CD4-positive, CD25-positive, alpha-beta regulatory T cell (primary cell): ENCODE data around the gene RTP3. TPM values are rescaled to one million over a fixed set of nuclear protein-coding genes. Genes with fewer than 3 reads are reported as not detected.
A peak's percentile ranks its signal among the peaks of the same experiment; 100 is the strongest.
"Not testable (repeated sequence)": the region's sequence is repeated elsewhere in the genome, so short reads cannot be mapped to it uniquely, and the experiment has no call there.

Experiments
- ATAC-seq, 2 donors: fragments of 150-1000 bp; cut with Tn5 transposase; one replicate each; pipeline ENCODE4 v1.10.0; 2021; ENCODE audit warnings: low read depth in 2 of 2, moderate number of reproducible peaks in 2 of 2, moderate library complexity in 1 of 2
- DNase-seq, 3 donors: peaks; one replicate each; pipeline versions ENCODE4 v3.0.0 to v3.0.0-alpha.2; 2012 to 2022; ENCODE audit warnings: mixed read lengths in 1 of 3
- H3K27ac ChIP-seq: one replicate; pipeline ENCODE4 v1.7.0; 2013; ENCODE audit warnings: mild to moderate bottlenecking, low read length; ENCODE audit not compliant: insufficient read depth, poor library complexity, severe bottlenecking
- H3K27me3 ChIP-seq: one replicate; pipeline ENCODE4 v1.7.0; 2013; ENCODE audit warnings: low read length; ENCODE audit not compliant: control insufficient read depth, insufficient read depth
- H3K36me3 ChIP-seq: one replicate; pipeline ENCODE4 v1.7.0; 2013; ENCODE audit warnings: mild to moderate bottlenecking, low read length, moderate library complexity; ENCODE audit not compliant: control insufficient read depth, insufficient read depth
- H3K4me1 ChIP-seq: 2 replicates; pipeline ENCODE4 v1.7.0; 2013; ENCODE audit warnings: mild to moderate bottlenecking, low read length; ENCODE audit not compliant: insufficient read depth, control insufficient read depth, poor library complexity, severe bottlenecking
- H3K4me3 ChIP-seq: one replicate; pipeline ENCODE4 v1.7.0; 2013; ENCODE audit warnings: low read depth, mild to moderate bottlenecking, low read length, moderate library complexity
- H3K9me3 ChIP-seq, 2 experiments: 1 replicate in 1 of 2; 2 replicates in 1 of 2; pipeline ENCODE4 v1.7.0; 2013; ENCODE audit warnings: low read length in 2 of 2, mild to moderate bottlenecking in 1 of 2, moderate library complexity in 1 of 2; ENCODE audit not compliant: control insufficient read depth in 2 of 2
- H3K27ac Mint-ChIP-seq, 3 donors: one replicate each; pipeline ENCODE4 v1.8.0; 2020 to 2022; ENCODE audit warnings: mild to moderate bottlenecking in 3 of 3, mixed read lengths in 3 of 3, moderate library complexity in 2 of 3
- H3K27me3 Mint-ChIP-seq: one replicate; pipeline ENCODE4 v1.8.0; 2022; ENCODE audit warnings: mild to moderate bottlenecking, mixed read lengths
- H3K36me3 Mint-ChIP-seq: one replicate; pipeline ENCODE4 v1.8.0; 2020; ENCODE audit warnings: mixed read lengths
- H3K4me1 Mint-ChIP-seq, 4 donors: one replicate each; pipeline ENCODE4 v1.8.0; 2020 to 2022; ENCODE audit warnings: mixed read lengths in 4 of 4, mild to moderate bottlenecking in 1 of 4
- H3K4me3 Mint-ChIP-seq, 4 donors: one replicate each; pipeline ENCODE4 v1.8.0; 2020 to 2022; ENCODE audit warnings: mild to moderate bottlenecking in 4 of 4, mixed read lengths in 4 of 4, moderate library complexity in 3 of 4
- H3K9me3 Mint-ChIP-seq, 7 donors: one replicate each; pipeline ENCODE4 v1.8.0; 2020 to 2022; ENCODE audit warnings: mixed read lengths in 7 of 7, mild to moderate bottlenecking in 3 of 7, moderate library complexity in 2 of 7
- polyA plus RNA-seq, 4 donors: library from polyadenylated mRNA; unstranded; fragments of 300-500 nt; fragmentation: Illumina TruSeq; gene quantifications; one replicate each; pipeline ENCODE4 v1.2.3, GENCODE V29; 2021
- total RNA-seq: library from RNA; stranded (reverse); gene quantifications from one replicate; pipeline ENCODE4 v1.2.3, GENCODE V29; 2022

Gene RTP3
- total and polyA plus RNA-seq, 5 donors from 2014 or later = not detected

DNA sequence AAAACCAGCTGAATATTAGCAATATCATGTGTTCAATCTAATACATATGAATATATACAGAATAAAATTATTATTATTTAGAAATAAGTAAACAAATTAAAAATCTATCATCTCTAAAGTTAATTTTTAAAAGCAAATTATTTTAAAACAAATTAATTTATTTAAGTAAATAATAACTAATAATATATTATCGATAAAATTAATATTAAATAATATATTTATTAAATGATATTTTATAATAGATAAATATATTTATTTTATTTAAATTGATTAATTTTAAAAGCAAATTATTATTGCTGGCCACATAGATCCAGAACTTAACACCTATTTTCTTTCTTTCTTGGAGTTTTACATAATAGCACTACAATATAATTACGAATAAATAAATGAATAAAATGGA, 22.2 kb downstream of the RTP3 start:
- no peak for ATAC-seq
- Histone ChIP-seq H3K27me3 (no peaks in the 10 kb centered on the region), H3K36me3 (no peaks in the 10 kb centered on the region), H3K9me3 (no peaks in the 10 kb centered on the region), H3K4me3 (no peak overlapping the region), H3K4me1 (no peaks in the 10 kb centered on the region), H3K27ac (no peak overlapping the region)
- no peaks in the 10 kb centered on the region for H3K9me3 Mint-ChIP-seq
- no peak overlapping the region for H3K4me3 Mint-ChIP-seq
- no peak for DNase-seq
- H3K36me3 Mint-ChIP-seq = no peaks in the 10 kb centered on the region
- H3K27me3 Mint-ChIP-seq = peaks cover 8% of the 10 kb centered on the region
- no peak overlapping the region for H3K27ac Mint-ChIP-seq
- no peaks in the 10 kb centered on the region for H3K4me1 Mint-ChIP-seq

DNA sequence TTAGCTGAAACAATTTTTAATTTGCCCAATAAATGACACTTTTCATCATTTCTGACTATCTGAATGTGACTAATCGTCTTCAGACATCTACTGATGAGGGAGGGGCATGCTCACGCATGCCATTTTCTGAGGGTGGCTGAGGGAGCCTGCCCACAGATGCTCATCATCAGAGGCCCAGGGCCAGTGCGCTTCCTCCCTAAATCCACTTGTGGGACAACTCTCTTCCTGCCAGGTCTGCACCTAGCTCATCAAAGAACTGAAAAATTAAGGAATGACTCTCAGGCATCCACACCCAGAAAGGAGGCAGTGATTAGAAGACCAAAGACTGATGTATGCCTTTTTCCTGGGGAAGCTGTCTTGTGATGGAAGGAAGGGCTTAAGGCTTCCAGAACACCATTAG, 22.8 kb downstream of the RTP3 start:
- Histone ChIP-seq H3K27ac (no peak overlapping the region), H3K4me1 (no peaks in the 10 kb centered on the region), H3K36me3 (no peaks in the 10 kb centered on the region), H3K4me3 (no peak overlapping the region), H3K9me3 (no peaks in the 10 kb centered on the region), H3K27me3 (no peaks in the 10 kb centered on the region)
- no peaks in the 10 kb centered on the region for H3K36me3 Mint-ChIP-seq
- peaks cover 12% of the 10 kb centered on the region for H3K27me3 Mint-ChIP-seq
- H3K4me1 Mint-ChIP-seq = no peaks in the 10 kb centered on the region
- H3K27ac Mint-ChIP-seq = no peak overlapping the region
- DNase-seq (no peak), ATAC-seq (no peak)
- H3K9me3 Mint-ChIP-seq = no peaks in the 10 kb centered on the region
- H3K4me3 Mint-ChIP-seq = no peak overlapping the region

DNA sequence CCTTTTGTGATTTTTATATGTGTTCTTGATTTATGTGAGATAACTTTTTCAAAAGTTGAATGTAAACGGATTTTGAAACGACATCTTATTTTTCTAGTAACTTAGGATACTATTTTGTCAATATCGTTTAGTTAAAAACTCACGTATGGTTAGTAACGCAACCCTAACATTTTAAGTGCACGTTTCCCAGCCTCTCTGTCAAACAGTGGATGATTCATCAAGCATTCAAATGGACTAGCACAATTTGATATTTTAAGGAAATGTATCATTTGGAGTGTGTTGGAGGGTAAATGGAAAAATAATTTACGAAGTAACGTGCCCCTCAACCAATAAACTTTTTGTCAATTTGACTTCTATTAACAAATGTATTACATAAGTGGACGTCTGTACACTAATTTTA, 23.3 kb downstream of the RTP3 start:
- Histone ChIP-seq H3K4me3 (no peak overlapping the region), H3K27me3 (no peaks in the 10 kb centered on the region), H3K36me3 (no peaks in the 10 kb centered on the region), H3K27ac (no peak overlapping the region), H3K4me1 (no peaks in the 10 kb centered on the region), H3K9me3 (no peaks in the 10 kb centered on the region)
- peaks cover 16% of the 10 kb centered on the region for H3K27me3 Mint-ChIP-seq
- no peak overlapping the region for H3K4me3 Mint-ChIP-seq
- DNase-seq = no peak
- no peaks in the 10 kb centered on the region for H3K9me3 Mint-ChIP-seq
- no peaks in the 10 kb centered on the region for H3K4me1 Mint-ChIP-seq
- H3K36me3 Mint-ChIP-seq = no peaks in the 10 kb centered on the region
- no peak overlapping the region for H3K27ac Mint-ChIP-seq
- no peak for ATAC-seq

DNA sequence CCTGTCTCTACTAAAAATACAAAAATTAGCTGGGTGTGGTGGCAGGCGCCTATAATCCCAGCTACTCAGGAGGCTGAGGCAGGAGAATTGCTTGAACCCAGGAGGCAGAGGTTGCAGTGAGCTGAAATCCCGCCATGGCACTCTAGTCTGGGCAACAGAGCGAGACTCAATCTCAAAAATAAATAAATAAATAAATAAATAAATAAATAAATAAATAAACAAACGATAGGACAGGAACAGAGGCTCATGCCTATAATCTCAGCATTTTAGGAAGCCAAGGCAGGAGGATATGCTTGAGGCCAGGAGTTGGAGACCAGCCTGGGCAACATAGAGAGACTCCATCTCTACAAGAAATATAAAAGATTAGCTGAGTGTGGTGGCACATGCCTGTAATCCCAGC, 24.4 kb downstream of the RTP3 start:
- H3K27me3 ChIP-seq, H3K36me3 Mint-ChIP-seq, H3K4me1 Mint-ChIP-seq, ATAC-seq, H3K9me3 ChIP-seq, H3K4me1 ChIP-seq, H3K4me3 Mint-ChIP-seq, H3K36me3 ChIP-seq, DNase-seq, H3K27ac ChIP-seq, H3K4me3 ChIP-seq, H3K27ac Mint-ChIP-seq, H3K9me3 Mint-ChIP-seq: not testable (repeated sequence)
- H3K27me3 Mint-ChIP-seq = peaks cover 11% of the 10 kb centered on the region

DNA sequence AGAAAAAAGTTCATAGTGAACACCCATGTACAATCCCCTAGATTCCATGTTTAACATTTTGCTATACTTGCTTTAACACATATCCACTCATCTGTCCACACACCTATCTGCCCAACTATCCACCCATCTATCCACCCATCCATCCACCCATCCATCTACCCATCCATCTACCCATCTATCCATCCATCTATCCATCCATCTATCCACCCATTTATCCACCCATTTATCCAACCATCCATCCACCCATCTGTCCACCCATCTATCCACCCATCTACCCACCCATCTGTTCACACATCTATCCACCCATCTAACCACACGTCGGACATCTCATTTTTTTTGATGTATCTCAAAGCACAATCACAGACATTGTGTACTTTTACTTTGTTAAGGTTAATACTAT, 25.8 kb downstream of the RTP3 start:
- H3K4me1 ChIP-seq = no peaks in the 10 kb centered on the region
- Mint-ChIP-seq H3K27me3 (peaks cover 11% of the 10 kb centered on the region), H3K4me3 (no peak overlapping the region), H3K36me3 (no peaks in the 10 kb centered on the region), H3K9me3 (no peaks in the 10 kb centered on the region), H3K27ac (no peak overlapping the region), H3K4me1 (no peaks in the 10 kb centered on the region)
- no peak overlapping the region for H3K27ac ChIP-seq
- H3K9me3 ChIP-seq = no peaks in the 10 kb centered on the region
- ATAC-seq (no peak), DNase-seq (no peak)
- H3K27me3 ChIP-seq = no peaks in the 10 kb centered on the region
- no peak overlapping the region for H3K4me3 ChIP-seq
- H3K36me3 ChIP-seq = no peaks in the 10 kb centered on the region

DNA sequence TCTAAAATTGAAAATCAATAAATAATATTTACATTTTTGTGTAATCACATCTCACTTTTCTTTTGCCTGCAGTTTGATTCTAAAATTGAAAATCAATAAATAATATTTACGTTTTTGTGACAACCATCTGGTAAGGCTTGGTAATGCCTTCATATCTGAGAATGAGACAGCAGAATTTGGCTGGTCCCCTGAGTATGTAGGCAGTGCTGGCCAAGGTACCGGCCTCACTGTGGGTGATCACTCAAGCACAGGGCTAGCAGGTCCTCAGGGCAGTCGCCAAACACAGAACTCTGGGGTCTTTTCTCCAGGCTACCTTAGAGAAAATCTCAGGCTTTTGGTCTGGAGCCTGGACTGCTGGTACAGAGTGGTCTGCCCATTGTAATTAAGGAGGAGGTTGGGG, 26.2 kb downstream of the RTP3 start:
- Mint-ChIP-seq H3K4me3 (no peak overlapping the region), H3K4me1 (no peaks in the 10 kb centered on the region), H3K9me3 (no peaks in the 10 kb centered on the region), H3K27ac (no peak overlapping the region), H3K36me3 (no peaks in the 10 kb centered on the region), H3K27me3 (peaks cover 11% of the 10 kb centered on the region)
- Histone ChIP-seq H3K4me3 (no peak overlapping the region), H3K27ac (no peak overlapping the region), H3K27me3 (no peaks in the 10 kb centered on the region), H3K9me3 (no peaks in the 10 kb centered on the region), H3K4me1 (no peaks in the 10 kb centered on the region), H3K36me3 (no peaks in the 10 kb centered on the region)
- ATAC-seq (no peak), DNase-seq (no peak)

DNA sequence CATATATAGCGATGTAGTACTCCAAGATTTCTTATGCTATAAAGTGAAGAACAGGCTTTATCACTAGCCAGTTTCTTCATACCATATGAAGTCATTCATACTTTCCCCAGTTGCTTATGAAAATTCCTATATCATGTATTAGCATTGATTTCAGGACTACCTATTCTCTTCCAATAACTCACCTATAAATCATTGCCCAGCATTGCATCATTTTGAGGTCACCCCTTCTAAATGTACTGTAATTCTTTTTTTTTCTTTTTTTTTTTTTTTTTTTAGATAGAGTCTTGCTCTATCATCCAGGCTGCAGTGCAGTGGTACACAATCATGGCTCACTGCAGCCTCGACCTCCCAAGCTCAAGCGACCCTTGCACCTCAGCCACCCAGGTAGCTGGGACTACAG, 27.1 kb downstream of the RTP3 start:
- H3K27ac Mint-ChIP-seq = peak overlapping the region in 1 of 3 donors; percentile 63

DNA sequence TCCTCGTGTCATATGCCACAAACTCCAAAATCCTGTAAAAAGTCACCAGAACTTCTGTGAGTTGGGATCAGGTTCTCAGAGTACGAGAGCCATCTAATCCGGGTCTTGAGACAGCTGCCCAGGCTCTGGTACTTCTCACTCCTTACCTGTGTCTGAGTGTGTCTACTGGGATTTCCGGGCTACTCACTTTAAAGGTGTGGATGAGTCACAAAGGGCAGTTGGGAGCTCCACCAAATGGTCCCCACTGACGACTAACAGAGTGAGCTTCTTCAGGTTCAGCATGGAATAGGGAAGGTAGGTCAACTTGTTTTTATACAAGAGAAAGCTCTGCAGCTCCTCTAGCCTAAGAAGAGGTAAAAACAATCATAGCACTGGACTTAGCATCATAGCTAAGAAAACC, 29.5 kb downstream of the RTP3 start:
- Histone ChIP-seq H3K4me3 (no peak overlapping the region), H3K36me3 (no peaks in the 10 kb centered on the region), H3K27me3 (no peaks in the 10 kb centered on the region), H3K9me3 (no peaks in the 10 kb centered on the region), H3K27ac (no peak overlapping the region), H3K4me1 (no peaks in the 10 kb centered on the region)
- H3K4me3 Mint-ChIP-seq = no peak overlapping the region
- peaks cover 11% of the 10 kb centered on the region for H3K27me3 Mint-ChIP-seq
- peaks cover 0 to 5% (median 1%) of the 10 kb centered on the region in 4 donors for H3K4me1 Mint-ChIP-seq
- no peak overlapping the region for H3K27ac Mint-ChIP-seq
- no peak for DNase-seq
- no peaks in the 10 kb centered on the region for H3K9me3 Mint-ChIP-seq
- H3K36me3 Mint-ChIP-seq = peaks cover 4% of the 10 kb centered on the region
- ATAC-seq = no peak

More for the DNA sequence above, 27.1 kb downstream of the RTP3 start:
- H3K4me3 ChIP-seq = no peak overlapping the region
- peaks cover 11% of the 10 kb centered on the region for H3K27me3 Mint-ChIP-seq
- no peak overlapping the region for H3K4me3 Mint-ChIP-seq
- no peaks in the 10 kb centered on the region for H3K4me1 ChIP-seq
- no peaks in the 10 kb centered on the region for H3K27me3 ChIP-seq
- H3K36me3 ChIP-seq = no peaks in the 10 kb centered on the region
- H3K36me3 Mint-ChIP-seq = no peaks in the 10 kb centered on the region
- no peaks in the 10 kb centered on the region for H3K9me3 ChIP-seq
- no peaks in the 10 kb centered on the region for H3K4me1 Mint-ChIP-seq
- no peak overlapping the region for H3K27ac ChIP-seq
- no peak for ATAC-seq
- no peak for DNase-seq
- no peaks in the 10 kb centered on the region for H3K9me3 Mint-ChIP-seq
